HTR-8/SVneo (cell line): ENCODE data around the gene USHBP1.

ENCODE experiments used
- DNase-seq: peaks from one replicate; pipeline ENCODE4 v3.0.0; 2011; ENCODE audit warnings: low spot score, mixed read lengths; ENCODE audit not compliant: insufficient read length
- FAIRE-seq: peaks from 2 replicates; lab custom pipeline; 2011; peaks lifted over from hg19 to GRCh38; lab: Jason Lieb, UNC

The USHBP1 gene, protein sequence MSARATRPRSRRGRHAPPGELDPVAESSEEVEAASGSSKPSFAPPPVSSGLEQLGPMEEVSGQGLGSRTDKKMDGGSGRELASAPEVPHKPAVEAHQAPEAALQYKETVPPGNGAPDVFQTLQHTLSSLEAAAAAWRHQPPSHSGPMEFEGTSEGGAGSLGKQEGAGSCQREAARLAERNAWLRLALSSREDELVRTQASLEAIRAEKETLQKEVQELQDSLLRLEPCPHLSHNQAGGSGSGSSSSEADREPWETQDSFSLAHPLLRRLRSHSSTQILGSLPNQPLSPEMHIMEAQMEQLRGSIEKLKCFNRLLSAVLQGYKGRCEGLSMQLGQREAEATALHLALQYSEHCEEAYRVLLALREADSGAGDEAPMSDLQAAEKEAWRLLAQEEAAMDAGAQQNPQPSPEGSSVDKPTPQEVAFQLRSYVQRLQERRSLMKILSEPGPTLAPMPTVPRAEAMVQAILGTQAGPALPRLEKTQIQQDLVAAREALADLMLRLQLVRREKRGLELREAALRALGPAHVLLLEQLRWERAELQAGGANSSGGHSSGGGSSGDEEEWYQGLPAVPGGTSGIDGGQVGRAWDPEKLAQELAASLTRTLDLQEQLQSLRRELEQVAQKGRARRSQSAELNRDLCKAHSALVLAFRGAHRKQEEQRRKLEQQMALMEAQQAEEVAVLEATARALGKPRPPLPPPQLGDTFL

DNA sequence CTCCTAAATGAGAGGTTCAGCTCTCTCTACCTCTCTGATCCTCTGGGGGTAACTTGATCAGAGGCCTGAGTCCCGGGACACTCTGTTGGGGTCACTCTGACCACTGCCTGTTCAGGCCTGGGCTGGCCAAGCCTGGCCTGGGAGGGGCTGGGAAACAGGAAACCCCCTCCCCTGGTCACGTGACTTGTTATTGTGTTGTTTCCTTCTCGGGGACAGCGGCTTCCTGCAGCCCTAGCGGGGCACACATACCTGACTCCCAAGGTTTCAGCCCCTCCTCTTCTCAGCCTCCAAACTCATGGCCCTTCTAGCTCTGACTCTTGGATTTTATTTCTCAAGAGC lies at the start of gene USHBP1:
USHBP1 (minus strand) TSS at position 105 of the 339 bp plus-strand sequence. CDS start 446 bp downstream, outside the sequence.
- no peak for DNase-seq
- FAIRE-seq: no peak

DNA sequence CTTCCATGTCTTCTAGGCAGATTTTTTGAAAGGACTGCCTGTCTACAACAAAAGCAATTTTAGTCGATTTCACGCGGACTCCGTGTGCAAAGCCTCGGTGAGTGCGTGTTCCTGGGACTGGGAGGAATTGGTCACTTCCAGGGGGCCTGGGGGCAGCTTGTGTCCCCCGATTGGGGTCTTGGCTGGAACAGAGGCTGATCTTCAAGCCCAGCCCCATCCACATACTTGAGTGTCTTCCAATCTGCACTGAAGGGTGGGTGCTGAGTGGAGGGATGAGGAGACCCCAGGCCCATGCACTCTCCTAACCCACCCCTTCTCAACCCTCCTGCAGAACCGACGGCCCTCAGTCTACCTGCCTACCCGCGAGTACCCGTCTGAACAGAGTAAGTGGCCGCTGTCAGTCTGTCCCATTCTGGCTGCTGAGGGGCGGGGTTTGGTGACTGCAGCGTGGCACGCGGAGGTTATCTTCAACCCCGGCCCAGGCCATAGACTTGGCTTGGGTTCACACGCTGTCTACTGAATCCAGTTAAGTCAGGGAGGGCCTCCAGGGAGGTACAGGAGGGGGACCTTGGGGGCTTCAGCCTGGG lies 49.6 kb upstream of the USHBP1 start:
- peak; percentile 36 for FAIRE-seq

DNA sequence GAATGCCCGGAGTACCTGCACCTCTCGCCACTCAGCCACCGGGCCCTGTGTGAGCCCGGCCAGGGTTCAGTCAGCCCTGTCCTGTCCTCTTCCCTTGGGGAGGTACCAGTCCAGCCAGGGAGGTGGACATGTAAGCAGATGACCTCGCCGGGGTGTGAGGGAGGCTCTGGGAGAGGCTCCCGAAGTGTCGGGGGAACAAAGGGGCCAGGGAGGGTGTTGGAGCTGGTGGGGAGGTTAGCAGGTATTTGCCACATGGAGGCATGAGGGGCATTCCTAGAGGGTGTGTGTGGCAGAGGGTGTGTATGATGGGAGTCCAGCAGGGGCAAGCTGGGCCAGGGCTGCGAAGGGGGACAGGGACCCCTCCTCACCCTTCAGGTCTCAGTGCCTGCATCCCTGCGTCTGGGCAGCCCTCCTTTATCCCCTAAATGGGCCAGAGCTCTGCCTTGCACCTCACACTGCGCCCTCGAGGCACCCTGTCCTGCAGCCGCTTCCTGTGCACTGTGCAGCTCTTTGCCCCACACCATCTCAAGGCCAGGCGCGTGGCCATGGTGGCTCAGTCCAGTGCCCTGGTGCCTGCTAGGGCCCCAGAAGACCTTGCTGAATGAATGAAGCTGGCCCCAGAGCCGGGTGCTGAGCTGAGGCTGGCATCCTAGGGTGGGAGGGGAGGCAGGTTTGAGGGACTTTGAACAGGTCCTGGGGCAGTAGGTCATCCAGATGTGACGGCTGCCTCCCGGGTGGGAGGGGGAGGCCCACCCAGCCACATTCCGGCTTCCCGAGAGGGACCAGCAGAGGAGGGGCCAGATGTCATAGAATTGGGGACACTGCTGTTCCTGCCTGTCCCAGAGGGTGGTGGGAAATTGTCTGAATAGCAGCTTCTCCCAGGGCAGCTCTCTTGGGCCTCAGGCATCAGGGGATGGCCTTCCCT lies 47.9 kb upstream of the USHBP1 start:
- FAIRE-seq: no peak
- no peak for DNase-seq

More for the DNA sequence above, 49.6 kb upstream of the USHBP1 start:
- DNase-seq: no peak

DNA sequence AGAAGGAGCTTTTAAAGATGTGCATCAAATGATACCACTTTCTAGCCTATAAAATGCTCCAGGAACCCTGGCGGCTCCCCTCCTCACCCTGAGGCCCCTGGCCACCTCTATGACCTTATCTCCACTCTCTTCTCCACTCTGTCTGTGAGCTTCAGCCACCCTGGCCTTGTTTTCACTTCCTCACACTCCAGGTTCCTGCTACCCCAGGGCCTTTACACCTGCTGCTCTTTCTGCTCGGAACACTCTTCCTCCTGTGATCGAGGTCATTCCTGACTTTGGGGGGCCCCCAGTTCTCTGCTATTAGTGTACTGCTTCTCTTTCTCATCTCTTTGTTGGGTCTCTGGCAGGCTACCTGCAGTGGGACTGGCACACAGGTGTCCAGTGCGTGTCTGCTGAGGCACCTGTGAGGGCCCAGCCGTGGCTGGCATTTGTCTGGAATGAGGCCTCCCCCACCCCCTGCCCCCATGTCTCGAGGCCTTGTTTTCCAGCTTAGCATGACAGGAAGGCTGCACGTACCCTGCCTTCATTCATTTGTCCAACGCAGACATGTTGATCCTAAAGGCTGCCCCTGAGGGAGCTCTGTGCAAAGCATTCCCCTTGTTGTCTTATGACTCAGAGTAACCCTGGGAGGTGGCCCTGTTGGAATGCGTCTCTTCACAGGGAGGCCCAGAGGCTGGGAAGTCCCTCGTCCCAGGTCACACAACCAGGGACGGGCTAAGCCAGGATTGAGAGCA lies 47.1 kb upstream of the USHBP1 start:
- no peak for FAIRE-seq

DNA sequence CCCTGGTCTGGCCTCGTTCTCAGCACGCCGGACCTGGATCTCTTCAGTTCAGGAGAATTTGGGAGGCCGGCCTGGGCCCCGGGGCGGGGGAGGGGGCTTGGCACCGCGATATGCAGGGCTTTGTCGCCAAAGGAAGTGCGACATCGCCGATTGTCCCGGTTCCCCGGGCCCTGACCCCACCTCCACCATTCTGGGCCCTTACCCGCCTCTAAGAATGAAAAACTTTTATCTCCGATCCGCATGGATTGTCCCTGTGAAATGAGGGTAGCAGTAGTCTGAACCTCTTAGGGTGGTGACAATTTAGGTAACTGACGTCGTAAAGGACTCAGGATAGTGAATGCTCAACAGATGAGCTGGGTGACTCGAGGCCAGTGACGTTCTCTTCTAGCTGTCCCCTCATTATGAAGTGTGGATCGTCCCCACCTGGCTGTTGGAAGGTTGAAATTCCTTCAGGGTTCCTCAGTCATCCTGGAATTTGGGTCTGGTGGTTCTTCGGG lies 45.5 kb upstream of the USHBP1 start:
- DNase-seq (no peak), FAIRE-seq (peak; percentile 28)

More for the DNA sequence above, 47.1 kb upstream of the USHBP1 start:
- DNase-seq: peak; percentile 44

DNA sequence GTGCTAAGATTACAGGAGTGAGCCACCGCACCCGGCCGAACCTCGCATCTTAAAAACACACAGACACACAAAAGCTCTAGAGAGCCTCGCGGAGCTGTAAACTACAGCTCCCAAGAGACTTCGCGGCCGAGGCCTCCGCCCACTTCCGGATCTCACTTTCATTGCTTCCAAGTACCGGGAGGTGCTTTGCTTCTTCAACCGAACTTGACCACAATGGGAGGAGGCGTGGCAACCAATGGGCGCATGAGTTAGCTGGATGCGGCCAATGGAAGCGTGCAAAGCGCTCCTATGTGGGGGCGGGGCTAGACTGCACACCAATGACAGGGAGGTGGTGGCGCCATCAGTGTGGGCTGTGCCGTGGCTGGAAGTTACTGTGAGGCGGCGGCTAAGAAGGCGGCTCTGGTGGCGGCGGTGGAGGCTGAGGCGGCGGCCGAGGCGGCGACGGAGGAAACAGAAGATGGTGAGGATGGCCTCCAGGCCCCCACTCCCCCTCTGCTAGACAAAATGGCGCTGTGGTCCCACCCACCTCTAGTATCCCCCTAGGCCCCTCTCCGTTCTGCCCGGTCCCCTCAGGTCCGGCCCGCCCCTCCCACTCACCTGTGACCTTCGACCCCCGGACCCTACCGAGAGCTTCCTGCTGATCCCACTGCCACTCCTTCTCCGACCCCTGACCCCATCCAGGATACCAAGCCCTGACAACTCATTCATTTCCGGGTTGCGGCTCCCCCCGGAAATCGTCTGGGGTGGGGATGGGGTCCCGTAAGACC lies 44.8 kb upstream of the USHBP1 start, which contains the start of gene DDA1:
DDA1 (plus strand) TSS at position 366 of the 767 bp plus-strand sequence; CDS start at position 458, 92 bp downstream.
- FAIRE-seq (peak; percentile 99), DNase-seq (peak; percentile 99)

DNA sequence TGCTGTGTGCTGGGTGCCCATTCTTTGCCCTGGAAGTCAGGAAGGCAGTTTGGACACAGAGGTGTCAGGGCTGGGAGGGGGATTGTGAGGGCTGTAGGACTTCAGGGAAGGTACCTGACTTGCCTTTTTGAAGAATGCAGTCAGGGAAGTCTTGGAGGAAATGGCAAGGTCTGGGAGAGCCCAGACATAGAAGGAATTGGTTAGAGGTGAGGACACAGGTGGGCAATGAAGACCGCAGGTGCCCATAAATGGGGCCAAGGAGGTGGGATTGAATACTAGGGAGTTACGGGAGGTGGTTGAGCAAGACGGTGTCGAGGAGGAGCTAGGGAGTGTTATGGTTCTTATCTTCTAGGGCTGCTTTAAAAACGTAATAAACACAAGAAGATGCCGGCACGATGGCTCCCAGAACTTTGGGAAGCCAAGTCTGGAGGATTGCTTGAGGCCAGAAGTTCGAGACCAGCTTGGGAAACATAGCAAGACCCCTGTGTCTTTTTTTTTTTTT lies 43.4 kb upstream of the USHBP1 start:
- no peak for DNase-seq
- FAIRE-seq: no peak

DNA sequence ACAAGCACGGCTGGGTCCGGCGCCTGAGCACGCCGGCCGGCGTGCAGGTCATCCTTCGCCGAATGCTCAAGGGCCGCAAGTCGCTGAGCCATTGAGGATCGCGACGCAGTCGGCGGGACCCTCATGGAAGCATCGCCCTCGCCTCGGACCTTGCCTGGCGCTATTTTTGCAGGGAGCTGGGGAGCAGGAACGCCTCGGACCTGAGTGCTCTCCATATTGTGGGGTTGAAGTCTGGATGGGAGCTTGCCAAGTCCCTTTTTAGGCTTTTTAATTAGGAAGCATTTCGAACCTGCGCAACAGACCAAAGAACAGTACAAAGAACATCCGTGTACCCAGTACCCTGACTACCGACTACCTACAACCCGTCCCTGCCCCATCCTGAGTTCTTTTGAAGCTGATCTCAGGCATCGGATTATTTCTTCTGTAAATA lies 41.8 kb upstream of the USHBP1 start:
- peak; percentile 40 for FAIRE-seq

DNA sequence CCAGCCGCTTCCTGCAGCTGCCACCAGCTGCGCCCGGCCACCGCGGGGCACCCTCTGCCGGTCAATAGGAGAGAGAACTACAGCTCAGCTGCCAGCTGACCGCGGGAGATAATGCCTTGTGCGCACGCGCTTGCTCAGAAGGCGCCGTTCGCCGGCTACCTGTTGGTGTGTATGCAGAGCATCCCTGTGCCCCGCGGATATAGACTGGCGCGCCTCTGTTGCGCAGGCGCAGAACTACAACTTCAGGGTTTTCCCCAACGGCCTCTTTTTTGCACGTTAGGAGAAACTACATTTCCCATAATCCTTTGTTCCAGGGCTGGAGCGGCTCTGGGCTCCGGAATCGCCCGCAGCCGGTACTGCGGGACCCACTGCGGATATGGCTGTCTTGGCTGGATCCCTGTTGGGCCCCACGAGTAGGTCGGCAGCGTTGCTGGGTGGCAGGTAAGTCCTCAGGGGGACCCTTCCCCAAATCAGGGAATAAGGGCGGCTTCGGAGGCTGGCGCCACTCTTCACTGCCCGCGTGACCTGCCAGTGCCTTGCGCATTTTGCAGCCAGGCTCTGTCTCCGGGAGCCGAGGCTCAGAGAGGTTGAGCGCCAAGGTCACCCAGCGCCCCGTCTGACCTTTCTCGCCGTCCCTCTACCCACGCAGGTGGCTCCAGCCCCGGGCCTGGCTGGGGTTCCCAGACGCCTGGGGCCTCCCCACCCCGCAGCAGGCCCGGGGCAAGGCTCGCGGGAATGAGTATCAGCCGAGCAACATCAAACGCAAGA lies 41.2 kb upstream of the USHBP1 start, which contains the start of gene MRPL34:
MRPL34 (plus strand) TSS at position 356 of the 768 bp plus-strand sequence; CDS start at position 377, 21 bp downstream.
- FAIRE-seq: peak; percentile 98
- DNase-seq: peak; percentile 97

More for the DNA sequence above, 41.8 kb upstream of the USHBP1 start:
- no peak for DNase-seq

DNA sequence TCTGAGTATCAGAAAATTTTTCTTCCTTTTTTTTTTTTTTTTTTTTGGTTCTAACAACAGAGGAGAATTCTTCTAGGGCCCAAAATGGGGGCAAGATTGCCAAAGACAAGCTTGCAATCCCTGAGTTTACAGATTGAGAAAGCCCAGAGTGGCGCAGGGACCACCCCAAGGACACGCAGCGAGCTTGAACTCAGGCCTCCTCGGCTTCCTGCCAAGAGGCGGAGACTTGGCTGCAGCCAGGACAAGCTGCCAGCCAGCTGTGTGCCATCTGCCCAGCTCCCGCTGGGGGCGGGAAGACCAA lies 40.6 kb upstream of the USHBP1 start:
- no peak for FAIRE-seq
- no peak for DNase-seq

DNA sequence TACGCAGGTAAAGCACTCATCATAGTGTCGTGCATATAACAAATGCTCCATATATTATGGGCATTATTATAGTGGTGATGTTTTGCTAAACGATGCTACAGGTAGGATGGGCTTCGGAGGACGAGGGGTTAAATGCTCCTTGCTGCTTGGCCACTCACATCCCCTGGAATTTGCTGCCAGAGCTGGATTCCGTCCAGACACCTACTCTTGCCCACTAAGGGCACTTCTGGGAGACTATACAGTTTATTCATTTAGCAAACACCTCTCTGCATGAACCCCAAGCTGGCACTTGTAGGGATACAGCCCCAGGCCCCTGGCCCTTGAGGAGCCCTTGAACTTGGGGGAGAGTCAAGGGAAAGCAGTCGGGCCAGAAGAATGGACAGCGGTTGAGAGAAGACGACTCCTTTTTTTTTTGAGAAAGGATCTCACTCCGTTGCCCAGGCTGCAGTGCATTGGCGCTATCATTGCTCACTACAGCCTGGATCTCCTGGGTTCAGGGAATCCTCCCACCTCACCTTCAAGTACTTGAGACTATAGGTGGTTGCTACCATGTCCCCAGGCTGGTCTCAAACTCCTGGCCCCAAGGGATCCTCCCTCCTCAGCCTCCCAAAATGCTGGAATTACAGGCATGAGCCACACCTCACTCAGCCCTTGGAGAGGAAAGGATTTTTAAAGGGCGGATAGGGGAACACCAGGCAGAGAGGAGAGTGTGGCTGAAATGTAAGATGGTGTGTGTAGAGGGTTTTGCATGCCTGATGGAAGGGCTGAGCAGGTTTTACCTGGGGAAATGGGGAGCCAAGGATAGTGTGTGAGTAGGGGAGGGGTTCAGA lies 40.1 kb upstream of the USHBP1 start:
- DNase-seq: no peak
- no peak for FAIRE-seq

DNA sequence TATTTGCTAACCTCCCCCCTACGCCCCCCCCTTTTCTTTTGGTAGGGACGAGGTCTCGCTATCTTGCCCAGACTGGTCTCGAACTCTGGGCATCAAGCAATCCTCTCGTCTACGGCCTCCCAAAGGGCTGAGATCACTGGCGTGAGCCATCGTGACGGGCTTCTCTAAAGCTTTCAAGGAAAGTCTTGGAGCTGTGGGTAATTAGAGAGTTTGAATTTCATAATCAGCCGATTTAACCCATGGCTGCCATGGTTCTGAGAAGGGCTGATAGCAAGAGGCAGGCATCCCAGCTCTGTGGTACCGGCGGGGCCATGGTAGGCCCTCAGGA lies 39.4 kb upstream of the USHBP1 start:
- DNase-seq (no peak), FAIRE-seq (no peak)

DNA sequence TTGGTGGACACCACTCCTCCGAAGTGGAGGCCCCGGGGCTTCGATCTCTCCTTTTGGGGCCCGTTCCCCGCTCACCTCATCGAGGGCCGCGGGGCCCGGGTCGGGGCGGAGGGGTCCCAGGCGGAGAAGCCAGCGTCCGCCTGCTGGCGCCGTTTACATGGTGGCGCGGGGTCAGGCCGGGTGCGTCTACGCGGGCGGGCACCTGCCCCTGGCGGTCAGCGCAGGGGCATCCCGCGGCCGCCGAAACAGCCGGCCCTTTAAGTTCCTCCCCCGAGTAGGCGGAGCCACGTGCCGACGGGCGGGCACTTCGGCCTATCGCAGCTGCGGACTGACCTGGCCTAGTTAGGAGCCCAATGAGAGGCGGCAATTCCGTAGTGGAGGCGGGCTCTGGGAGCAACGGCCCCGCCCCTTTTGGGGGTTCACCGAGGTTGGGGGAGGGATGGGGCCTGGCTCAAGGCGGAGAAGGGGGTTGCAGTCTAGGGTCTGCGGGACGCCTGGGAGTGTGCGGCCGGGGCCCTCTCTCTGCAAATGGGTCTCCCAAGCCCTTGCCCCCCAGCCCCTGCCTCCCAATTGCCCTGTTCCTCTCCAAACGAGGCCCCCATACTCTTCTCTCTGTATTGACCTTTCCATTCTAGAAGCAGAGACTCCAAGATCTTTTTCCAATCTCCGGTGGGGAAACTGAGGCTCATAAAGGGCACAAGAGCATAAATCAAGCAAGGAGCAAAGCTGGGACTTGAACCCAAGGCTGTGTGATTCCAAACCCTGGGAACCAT lies 38.8 kb upstream of the USHBP1 start, which contains the start of gene ABHD8:
ABHD8 (minus strand) TSS at position 259 of the 773 bp plus-strand sequence. CDS start 1,809 bp downstream, outside the sequence.
- DNase-seq: peak; percentile 97
- peak; percentile 95 for FAIRE-seq

DNA sequence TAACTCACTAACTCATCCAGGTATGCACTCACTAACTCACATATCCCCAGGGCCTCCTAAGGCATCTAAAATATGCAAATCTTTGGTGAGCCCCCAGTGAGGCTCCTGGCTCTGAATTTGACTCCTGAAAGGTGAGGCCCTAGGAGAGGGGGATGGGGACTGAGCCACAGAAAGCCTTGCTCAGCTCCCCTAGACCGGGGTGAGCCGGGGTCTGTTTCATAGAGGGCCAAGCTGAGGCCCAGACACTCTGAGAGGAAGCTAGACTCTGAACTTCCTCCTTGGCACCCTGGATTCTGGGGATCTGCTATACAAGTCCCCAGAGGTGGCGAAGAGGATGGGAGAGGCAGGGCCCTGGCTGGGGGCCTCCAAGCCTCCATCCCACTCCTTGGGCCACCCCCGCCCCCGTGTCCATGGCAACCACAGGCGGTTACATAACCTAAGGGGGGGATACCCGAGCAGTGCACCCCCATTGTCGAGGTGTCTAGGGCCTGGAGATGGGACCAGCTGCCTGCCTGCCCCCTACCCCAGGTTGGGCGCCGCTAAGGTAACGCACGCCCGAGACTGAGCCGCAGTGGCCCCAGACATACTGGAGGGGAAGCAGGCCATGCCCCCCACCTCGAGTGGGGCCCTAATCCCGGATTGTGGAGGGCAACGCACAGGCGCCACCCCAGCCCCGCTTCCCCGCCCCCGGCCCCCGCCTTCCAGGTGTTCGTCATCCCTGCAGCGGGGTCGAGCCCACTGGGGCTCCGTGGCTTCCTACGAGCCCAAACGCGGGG lies 38.0 kb upstream of the USHBP1 start:
- FAIRE-seq (no peak), DNase-seq (no peak)

DNA sequence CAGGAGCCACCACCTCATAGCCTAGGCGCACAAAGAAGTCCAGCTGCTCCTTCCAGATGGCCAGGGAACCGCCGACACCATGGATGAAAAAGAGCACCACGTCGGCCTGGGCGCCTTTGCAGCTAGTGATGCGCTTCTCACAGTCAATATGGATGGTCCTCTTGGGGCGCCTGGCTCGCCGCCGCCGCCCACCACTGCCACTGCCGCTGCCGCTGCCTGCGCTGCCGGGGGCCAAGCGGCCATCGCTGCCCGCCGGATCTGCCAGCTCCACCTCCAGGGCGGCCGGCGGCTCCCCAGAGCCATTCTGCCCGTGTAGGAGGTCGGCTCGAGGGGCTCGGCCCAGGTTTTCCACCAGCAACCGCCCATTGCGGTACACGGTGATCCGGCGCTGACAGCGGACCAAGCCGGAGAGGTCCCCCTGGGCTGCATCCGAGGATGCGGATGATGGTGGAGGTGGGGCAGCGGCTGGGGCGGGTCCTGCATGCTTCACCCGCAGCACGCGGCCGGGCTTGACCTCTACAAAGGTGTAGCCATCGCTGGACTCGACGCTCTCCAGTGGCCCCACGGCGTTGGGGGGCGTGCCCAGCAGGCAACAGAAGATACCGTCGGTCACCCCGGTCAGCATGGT lies 36.6 kb upstream of the USHBP1 start:
- no peak for DNase-seq
- FAIRE-seq: no peak
